ENCODE data around the gene TGFB3. TPM values are rescaled to one million over a fixed set of nuclear protein-coding genes. Genes with fewer than 3 reads are reported as not detected.

The TGFB3 gene
- total RNA-seq, 8 experiments from 2014 or later, result 0.96 to 21.7 (median 3.6) TPM

- in situ Hi-C loops (cut with MboI; ENCODE audit: low pct_unique_long_range_greater_than_20kb in 2 of 9, low sequenced_read_pairs in 9 of 9, unreplicated experiment in 9 of 9), result no loop called here
- 60 to 100% (median 94%) methylated on average over 1 of the region's 1 CpG; no CpG with 5 or more reads in 4 of the 10 experiments for WGBS, 10 experiments
- H3K4me1 ChIP-seq (replicated peaks in 1 of 2), result no peaks in the 10 kb centered on the region
- H3K27ac ChIP-seq, result no peak overlapping the region
- ATAC-seq (replicated peaks in 6 of 8), result no peak
- H3K4me3 ChIP-seq, result no peak overlapping the region
Observed at GRCh38 chr14:76002383-76002782, 20.6 kb upstream of the TGFB3 start.

- in situ Hi-C loops (cut with MboI; ENCODE audit: low pct_unique_long_range_greater_than_20kb in 2 of 9, low sequenced_read_pairs in 9 of 9, unreplicated experiment in 9 of 9), result loop anchor here in 3 of 9 experiments (25.0 kb wide), 1 partner anchor 287 kb away; no protein-coding TSS in a partner anchor
- no peak overlapping the region for H3K27ac ChIP-seq
- ATAC-seq (replicated peaks in 6 of 8), result no peak
- 50 to 100% (median 96%) methylated on average over 1 to 6 of the region's 6 CpGs for WGBS, 10 experiments
- H3K4me1 ChIP-seq (replicated peaks in 1 of 2), result no peaks in the 10 kb centered on the region
- H3K4me3 ChIP-seq, result no peak overlapping the region
Observed at GRCh38 chr14:75999511-76000190, 17.9 kb upstream of the TGFB3 start.

GRCh38 chr14:75996488-75996887 is 14.7 kb upstream of the TGFB3 start:
- Histone ChIP-seq H3K4me1 (replicated peaks in 1 of 2) (no peaks in the 10 kb centered on the region), H3K27ac (no peak overlapping the region), H3K4me3 (no peak overlapping the region)
- 50 to 100% (median 65%) methylated on average over 1 of the region's 1 CpG; no CpG with 5 or more reads in 2 of the 10 experiments for WGBS, 10 experiments
- no peak for ATAC-seq (replicated peaks in 6 of 8)
- in situ Hi-C loops (cut with MboI; ENCODE audit: low pct_unique_long_range_greater_than_20kb in 2 of 9, low sequenced_read_pairs in 9 of 9, unreplicated experiment in 9 of 9), result loop anchor here in 3 of 9 experiments (25.0 kb wide), 1 partner anchor 284 kb away; no protein-coding TSS in a partner anchor

GRCh38 chr14:75995372-75996041 is 13.7 kb upstream of the TGFB3 start:
- ATAC-seq (replicated peaks in 6 of 8), result peak in 2 of 8 experiments; percentile 87 to 94
- Histone ChIP-seq H3K27ac (no peak overlapping the region), H3K4me3 (no peak overlapping the region), H3K4me1 (replicated peaks in 1 of 2) (no peaks in the 10 kb centered on the region)
- 41 to 100% (median 92%) methylated on average over 1 to 9 of the region's 17 CpGs; no CpG with 5 or more reads in 1 of the 10 experiments for WGBS, 10 experiments
- in situ Hi-C loops (cut with MboI; ENCODE audit: low pct_unique_long_range_greater_than_20kb in 2 of 9, low sequenced_read_pairs in 9 of 9, unreplicated experiment in 9 of 9), result loop anchor here in 3 of 9 experiments (25.0 kb wide), 1 partner anchor 283 kb away; no protein-coding TSS in a partner anchor

GRCh38 chr14:75993567-75994041 is 11.8 kb upstream of the TGFB3 start:
- ATAC-seq (replicated peaks in 6 of 8), result no peak
- in situ Hi-C loops (cut with MboI; ENCODE audit: low pct_unique_long_range_greater_than_20kb in 2 of 9, low sequenced_read_pairs in 9 of 9, unreplicated experiment in 9 of 9), result loop anchor here in 3 of 9 experiments (25.0 kb wide), 1 partner anchor 281 kb away; no protein-coding TSS in a partner anchor
- 88 to 100% (median 100%) methylated on average over 1 of the region's 1 CpG; no CpG with 5 or more reads in 3 of the 10 experiments for WGBS, 10 experiments
- H3K27ac ChIP-seq, result no peak overlapping the region
- H3K4me3 ChIP-seq, result no peak overlapping the region
- no peaks in the 10 kb centered on the region for H3K4me1 ChIP-seq (replicated peaks in 1 of 2)

- 36 to 100% (median 85%) methylated on average over 1 to 4 of the region's 4 CpGs; no CpG with 5 or more reads in 1 of the 10 experiments for WGBS, 10 experiments
- no peak overlapping the region for H3K27ac ChIP-seq
- in situ Hi-C loops (cut with MboI; ENCODE audit: low pct_unique_long_range_greater_than_20kb in 2 of 9, low sequenced_read_pairs in 9 of 9, unreplicated experiment in 9 of 9), result loop anchor here in 3 of 9 experiments (25.0 kb wide), 1 partner anchor 279 kb away; no protein-coding TSS in a partner anchor
- H3K4me1 ChIP-seq (replicated peaks in 1 of 2), result peaks cover 0 to under 1% of the 10 kb centered on the region in 2 donors
- H3K4me3 ChIP-seq, result no peak overlapping the region
- no peak for ATAC-seq (replicated peaks in 6 of 8)
Observed at GRCh38 chr14:75991753-75992152, 10.0 kb upstream of the TGFB3 start.

GRCh38 chr14:75990297-75990696 is 8.5 kb upstream of the TGFB3 start:
- in situ Hi-C loops (cut with MboI; ENCODE audit: low pct_unique_long_range_greater_than_20kb in 2 of 9, low sequenced_read_pairs in 9 of 9, unreplicated experiment in 9 of 9), result loop anchor here in 3 of 9 experiments (25.0 kb wide), 1 partner anchor 278 kb away; no protein-coding TSS in a partner anchor
- Histone ChIP-seq H3K4me3 (no peak overlapping the region), H3K27ac (no peak overlapping the region), H3K4me1 (replicated peaks in 1 of 2) (peaks cover 4% of the 10 kb centered on the region in 2 donors)
- 75 to 100% (median 100%) methylated on average over 1 to 3 of the region's 4 CpGs; no CpG with 5 or more reads in 2 of the 10 experiments for WGBS, 10 experiments
- ATAC-seq (replicated peaks in 6 of 8), result no peak

- in situ Hi-C loops (cut with MboI; ENCODE audit: low pct_unique_long_range_greater_than_20kb in 2 of 9, low sequenced_read_pairs in 9 of 9, unreplicated experiment in 9 of 9), result loop anchor here in 6 of 9 experiments (10.0 to 25.0 kb wide), 3 partner anchors 84 to 277 kb away; no protein-coding TSS in a partner anchor
- no peak for ATAC-seq (replicated peaks in 6 of 8)
Observed at GRCh38 chr14:75989134-75989533, 7.3 kb upstream of the TGFB3 start.

GRCh38 chr14:75987201-75987970 is 5.6 kb upstream of the TGFB3 start:
- peaks cover 4% of the 10 kb centered on the region in 2 donors for H3K4me1 ChIP-seq (replicated peaks in 1 of 2)
- WGBS, 10 experiments, result 25 to 100% (median 80%) methylated on average over 1 to 3 of the region's 3 CpGs; no CpG with 5 or more reads in 1 of the 10 experiments
- ATAC-seq (replicated peaks in 6 of 8), result no peak
- H3K4me3 ChIP-seq, result no peak overlapping the region
- H3K27ac ChIP-seq, result no peak overlapping the region
- in situ Hi-C loops (cut with MboI; ENCODE audit: low pct_unique_long_range_greater_than_20kb in 2 of 9, low sequenced_read_pairs in 9 of 9, unreplicated experiment in 9 of 9), result loop anchor here in 6 of 9 experiments (10.0 to 25.0 kb wide), 3 partner anchors 83 to 275 kb away; no protein-coding TSS in a partner anchor

More at GRCh38 chr14:75989134-75989533, 7.3 kb upstream of the TGFB3 start:
- Histone ChIP-seq H3K4me1 (replicated peaks in 1 of 2) (peaks cover 4% of the 10 kb centered on the region in 2 donors), H3K4me3 (no peak overlapping the region), H3K27ac (no peak overlapping the region)
- WGBS, 10 experiments, result 66 to 100% (median 92%) methylated on average over 2 to 6 of the region's 6 CpGs; no CpG with 5 or more reads in 1 of the 10 experiments

- 0 to 100% (median 20%) methylated on average over 1 to 6 of the region's 6 CpGs for WGBS, 10 experiments
- in situ Hi-C loops (cut with MboI; ENCODE audit: low pct_unique_long_range_greater_than_20kb in 2 of 9, low sequenced_read_pairs in 9 of 9, unreplicated experiment in 9 of 9), result loop anchor here in 6 of 9 experiments (10.0 to 25.0 kb wide), 3 partner anchors 82 to 274 kb away; no protein-coding TSS in a partner anchor
- peaks cover 4 to 6% of the 10 kb centered on the region in 2 donors for H3K4me1 ChIP-seq (replicated peaks in 1 of 2)
- peak overlapping the region; percentile 73 to 100 (median 93) for H3K4me3 ChIP-seq
- H3K27ac ChIP-seq, result no peak overlapping the region
- ATAC-seq (replicated peaks in 6 of 8), result no peak
Observed at GRCh38 chr14:75986439-75986765, 4.6 kb upstream of the TGFB3 start.

- ATAC-seq (replicated peaks in 6 of 8), result peak; percentile 38 to 75 (median 65)
- Histone ChIP-seq H3K4me3 (peak within 1 kb of the TSS; percentile 73 to 100 (median 93)), H3K4me1 (replicated peaks in 1 of 2) (peaks cover 7 to 11% of the 10 kb centered on the region in 2 donors), H3K27ac (peak within 1 kb of the TSS; percentile 43 to 61)
- WGBS, 10 experiments, result 0 to 4% (median 0%) methylated on average over 2 to 17 of the region's 52 CpGs; no CpG with 5 or more reads in 3 of the 10 experiments
- in situ Hi-C loops (cut with MboI; ENCODE audit: low pct_unique_long_range_greater_than_20kb in 2 of 9, low sequenced_read_pairs in 9 of 9, unreplicated experiment in 9 of 9), result loop anchor here in 6 of 9 experiments (10.0 to 25.0 kb wide), 3 partner anchors 81 to 274 kb away; no protein-coding TSS in a partner anchor
Observed at GRCh38 chr14:75985618-75986438, 4.0 kb upstream of the TGFB3 start, which contains the start of gene IFT43. TSS of gene IFT43 (plus strand) at chr14:75985763. CDS start at chr14:75985787, 24 bp downstream.
